Chondrocyte (in vitro differentiated cells): ENCODE measurements around the gene SERF2. TPM values are rescaled to one million over a fixed set of nuclear protein-coding genes. Genes with fewer than 3 reads are reported as not detected.

ENCODE experiments used
- DNase-seq: peaks from one replicate; pipeline ENCODE4 v3.0.0; 2021; ENCODE audit warnings: mixed read lengths, low spot score
- H3K27ac Mint-ChIP-seq: one replicate; pipeline ENCODE4 v1.8.0; 2021; ENCODE audit warnings: mild to moderate bottlenecking, moderate library complexity, mixed read lengths; ENCODE audit not compliant: unreplicated experiment
- H3K27me3 Mint-ChIP-seq: 2 replicates; pipeline ENCODE4 v1.8.0; 2021; ENCODE audit warnings: low read depth, mixed read lengths
- H3K36me3 Mint-ChIP-seq: 2 replicates; pipeline ENCODE4 v1.8.0; 2021; ENCODE audit warnings: low read depth, mixed read lengths
- H3K4me1 Mint-ChIP-seq: 2 replicates; pipeline ENCODE4 v1.8.0; 2021; ENCODE audit warnings: low read depth, mild to moderate bottlenecking, mixed read lengths
- H3K4me3 Mint-ChIP-seq: one replicate; pipeline ENCODE4 v1.8.0; 2021; ENCODE audit warnings: mild to moderate bottlenecking, moderate library complexity, mixed read lengths; ENCODE audit not compliant: unreplicated experiment
- H3K9me3 Mint-ChIP-seq: 2 replicates; pipeline ENCODE4 v1.8.0; 2021; ENCODE audit warnings: low read depth, mixed read lengths
- total RNA-seq: library from RNA; stranded (reverse); gene quantifications from 3 replicates; pipeline ENCODE4 v1.2.1, GENCODE V29; 2021
- TF ChIP-seq, protein P1 (sequence below): fragments of 200-600 bp; sonication (generic); IDR thresholded peaks from 2 replicates; pipeline ENCODE4 v1.5.0; 2021; ENCODE audit warnings: antibody characterized with exemption, mild to moderate bottlenecking, moderate library complexity

SERF2 gene
- total RNA-seq, 1 donor from 2014 or later = 1,502 TPM

DNA sequence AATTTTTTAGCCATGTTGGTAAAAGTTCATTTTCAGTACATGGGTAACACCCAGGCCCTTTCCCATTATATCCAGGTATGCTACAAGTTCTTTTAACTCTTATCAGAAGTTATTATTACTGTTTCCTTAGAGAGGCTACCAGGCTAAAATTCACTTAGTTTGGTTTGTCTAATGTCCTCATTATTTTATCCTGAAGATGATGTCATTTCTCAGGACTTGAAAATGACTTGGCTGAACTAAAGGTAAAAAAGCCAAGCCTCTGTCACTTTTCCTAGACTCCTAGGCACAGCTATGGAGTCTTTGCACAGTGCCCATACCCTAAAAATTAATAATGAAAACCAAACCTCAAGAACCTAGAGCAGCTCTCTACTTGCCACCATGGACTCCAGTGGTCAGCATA, 19.5 kb upstream of the SERF2 start:
- no peak overlapping the region for H3K27ac Mint-ChIP-seq
- DNase-seq = no peak

DNA sequence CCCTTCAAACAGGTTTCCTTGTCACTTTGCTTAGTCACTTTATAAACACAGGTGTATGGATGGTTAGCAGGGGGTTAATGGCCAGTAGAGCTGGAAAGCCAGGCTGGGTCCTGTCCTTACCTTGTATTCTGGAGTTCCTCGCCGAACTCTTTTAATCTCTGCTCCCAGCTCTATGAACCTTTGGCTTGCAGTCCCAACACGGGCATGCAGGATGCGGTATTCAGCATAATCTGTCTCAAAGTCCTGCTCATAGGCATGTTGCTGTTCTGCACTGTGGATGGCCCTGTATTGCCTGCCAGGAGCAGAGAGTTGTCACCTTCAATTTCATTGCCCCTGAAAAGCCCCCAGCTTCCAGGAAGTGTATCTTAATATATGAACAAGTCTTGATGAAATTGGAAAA, 18.1 kb upstream of the SERF2 start:
- no peak overlapping the region for H3K4me3 Mint-ChIP-seq
- peaks cover 26% of the 10 kb centered on the region for H3K36me3 Mint-ChIP-seq
- H3K27me3 Mint-ChIP-seq = no peaks in the 10 kb centered on the region
- peaks cover 22% of the 10 kb centered on the region for H3K4me1 Mint-ChIP-seq
- TF ChIP-seq, protein P1, sequence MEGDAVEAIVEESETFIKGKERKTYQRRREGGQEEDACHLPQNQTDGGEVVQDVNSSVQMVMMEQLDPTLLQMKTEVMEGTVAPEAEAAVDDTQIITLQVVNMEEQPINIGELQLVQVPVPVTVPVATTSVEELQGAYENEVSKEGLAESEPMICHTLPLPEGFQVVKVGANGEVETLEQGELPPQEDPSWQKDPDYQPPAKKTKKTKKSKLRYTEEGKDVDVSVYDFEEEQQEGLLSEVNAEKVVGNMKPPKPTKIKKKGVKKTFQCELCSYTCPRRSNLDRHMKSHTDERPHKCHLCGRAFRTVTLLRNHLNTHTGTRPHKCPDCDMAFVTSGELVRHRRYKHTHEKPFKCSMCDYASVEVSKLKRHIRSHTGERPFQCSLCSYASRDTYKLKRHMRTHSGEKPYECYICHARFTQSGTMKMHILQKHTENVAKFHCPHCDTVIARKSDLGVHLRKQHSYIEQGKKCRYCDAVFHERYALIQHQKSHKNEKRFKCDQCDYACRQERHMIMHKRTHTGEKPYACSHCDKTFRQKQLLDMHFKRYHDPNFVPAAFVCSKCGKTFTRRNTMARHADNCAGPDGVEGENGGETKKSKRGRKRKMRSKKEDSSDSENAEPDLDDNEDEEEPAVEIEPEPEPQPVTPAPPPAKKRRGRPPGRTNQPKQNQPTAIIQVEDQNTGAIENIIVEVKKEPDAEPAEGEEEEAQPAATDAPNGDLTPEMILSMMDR = no peak
- no peaks in the 10 kb centered on the region for H3K9me3 Mint-ChIP-seq
- H3K27ac Mint-ChIP-seq = no peak overlapping the region
- DNase-seq = no peak

More for the DNA sequence above, 19.5 kb upstream of the SERF2 start:
- Mint-ChIP-seq H3K9me3 (no peaks in the 10 kb centered on the region), H3K4me1 (peaks cover 21% of the 10 kb centered on the region), H3K27me3 (no peaks in the 10 kb centered on the region), H3K36me3 (peaks cover 36% of the 10 kb centered on the region), H3K4me3 (no peak overlapping the region)
- TF ChIP-seq, protein P1 = no peak

DNA sequence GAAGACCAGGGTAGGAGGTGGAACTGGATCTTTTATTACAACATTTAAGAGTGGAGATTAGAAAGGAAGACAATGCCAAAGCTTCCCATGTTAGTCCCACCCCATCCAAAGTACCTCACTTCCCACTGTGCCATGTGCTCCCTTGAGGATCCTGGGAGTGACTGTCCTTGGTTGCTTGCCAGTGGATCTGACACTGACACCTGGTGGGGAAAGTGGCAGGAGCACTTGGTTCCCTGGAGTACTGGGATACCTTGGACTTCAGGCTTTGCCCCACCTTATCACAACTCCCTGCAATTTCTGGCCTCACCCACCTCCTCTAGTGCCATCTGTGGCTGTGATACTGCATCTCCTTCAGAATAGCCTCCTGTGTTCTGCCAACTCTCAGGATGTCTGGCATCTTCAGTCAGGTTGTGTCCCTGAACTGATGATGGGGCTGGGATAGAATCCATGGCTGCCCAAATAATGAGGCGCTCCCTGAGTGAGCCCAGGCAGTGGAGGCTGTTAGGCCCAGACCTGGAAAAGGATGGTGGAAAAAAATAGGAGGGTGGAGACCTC, 16.6 kb upstream of the SERF2 start:
- H3K4me3 Mint-ChIP-seq = peak overlapping the region; percentile 84
- peaks cover 22% of the 10 kb centered on the region for H3K4me1 Mint-ChIP-seq
- no peaks in the 10 kb centered on the region for H3K9me3 Mint-ChIP-seq
- DNase-seq = no peak
- no peaks in the 10 kb centered on the region for H3K27me3 Mint-ChIP-seq
- TF ChIP-seq, protein P1 = peak; percentile 68
- peak overlapping the region; percentile 72 for H3K27ac Mint-ChIP-seq
- H3K36me3 Mint-ChIP-seq = peaks cover 15% of the 10 kb centered on the region

DNA sequence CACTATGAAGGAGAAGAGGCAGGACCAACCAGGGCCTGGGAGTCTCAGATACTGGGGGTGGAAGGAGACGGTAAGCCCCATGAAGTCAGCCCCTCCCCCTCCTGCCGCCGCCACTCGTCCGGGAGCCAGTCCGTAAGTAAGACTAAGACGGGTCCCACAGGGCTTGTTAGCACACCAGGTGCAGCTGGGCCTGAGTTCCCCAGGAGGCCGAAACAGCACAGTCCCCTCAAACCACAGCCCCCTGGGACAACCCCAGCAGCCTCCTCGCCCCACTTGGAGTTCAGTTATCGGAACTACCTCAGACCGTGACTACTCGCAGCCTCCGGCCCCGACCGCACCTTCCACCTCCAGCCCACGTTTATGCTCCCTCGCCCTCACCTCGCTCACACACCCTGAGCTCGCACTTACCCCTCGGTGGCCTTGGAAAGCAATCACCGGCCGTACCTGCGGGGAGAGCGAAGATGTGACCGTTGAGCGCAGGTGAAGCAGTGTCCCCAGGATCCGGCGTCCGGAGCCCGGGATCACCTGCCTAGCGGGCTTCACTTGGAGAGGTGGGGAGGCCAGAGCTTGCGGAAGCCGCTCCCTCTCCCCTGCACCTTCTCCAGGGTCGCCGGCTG, 15.9 kb upstream of the SERF2 start:
- no peaks in the 10 kb centered on the region for H3K27me3 Mint-ChIP-seq
- H3K9me3 Mint-ChIP-seq = no peaks in the 10 kb centered on the region
- peaks cover 10% of the 10 kb centered on the region for H3K36me3 Mint-ChIP-seq
- peaks cover 22% of the 10 kb centered on the region for H3K4me1 Mint-ChIP-seq
- peak overlapping the region; percentile 84 for H3K4me3 Mint-ChIP-seq
- DNase-seq = no peak
- TF ChIP-seq, protein P1 = no peak
- peak overlapping the region; percentile 66 for H3K27ac Mint-ChIP-seq

DNA sequence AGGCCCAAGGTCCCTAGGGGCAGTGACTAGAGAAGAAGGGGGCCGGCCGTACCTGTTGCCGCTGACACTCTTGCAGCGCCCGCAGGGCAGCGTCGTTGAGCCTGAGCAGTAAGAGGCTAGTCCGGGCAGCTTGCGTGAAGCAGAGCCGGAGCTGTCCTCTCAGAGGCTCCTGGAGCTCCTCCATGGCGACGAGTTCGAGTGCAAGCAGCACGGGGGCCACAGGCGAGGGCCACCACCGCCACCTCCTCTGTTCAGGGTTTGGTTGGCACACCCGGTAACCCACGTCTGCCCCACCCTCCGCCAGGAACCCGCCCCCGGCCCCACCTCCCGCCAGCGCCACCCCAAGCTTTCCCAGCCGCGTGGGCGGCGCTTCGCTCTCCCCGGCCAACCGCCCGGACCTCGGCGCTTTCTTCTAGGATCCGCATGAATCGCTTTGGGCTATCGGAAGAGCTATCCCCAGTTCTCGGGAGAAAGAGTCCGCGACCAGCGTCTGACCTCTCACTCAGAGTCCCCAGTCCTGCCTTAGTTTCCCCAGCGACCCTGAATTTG, 15.3 kb upstream of the SERF2 start, which contains the start of gene ELL3:
Gene ELL3 (minus strand): TSS at position 249 of the 549 bp plus-strand sequence. CDS start 65 bp downstream, at position 184.
- Mint-ChIP-seq H3K9me3 (no peaks in the 10 kb centered on the region), H3K4me3 (peak within 1 kb of the TSS; percentile 84), H3K4me1 (peaks cover 21% of the 10 kb centered on the region), H3K27ac (peak within 1 kb of the TSS; percentile 94), H3K27me3 (no peaks in the 10 kb centered on the region), H3K36me3 (peaks cover 7% of the 10 kb centered on the region)
- TF ChIP-seq, protein P1 = no peak
- DNase-seq = no peak
